Gastroesophageal sphincter (tissue), 4 donors: ENCODE data around the gene ITPK1. TPM values are rescaled to one million over a fixed set of nuclear protein-coding genes. Genes with fewer than 3 reads are reported as not detected.

ENCODE experiments used
- ATAC-seq: fragments of 150-250 bp; one replicate; pipeline ENCODE4 v1.9.1; 2016; ENCODE audit warnings: mild to moderate bottlenecking, moderate library complexity
- H3K27ac ChIP-seq, 4 donors: fragments of 200-600 bp; sonication (generic) in 3 of 4; 1 replicate in 3 of 4; 2 replicates in 1 of 4; pipeline ENCODE4 v1.5.1; 2016 to 2019
- H3K27me3 ChIP-seq: fragments of 200-600 bp; sonication (generic); one replicate; pipeline ENCODE4 v1.5.1; 2019
- H3K36me3 ChIP-seq, 2 donors: fragments of 200-600 bp; sonication (generic); one replicate each; pipeline ENCODE4 v1.5.1; 2019; ENCODE audit warnings: control low read depth in 1 of 2
- H3K4me1 ChIP-seq, 3 donors: fragments of 200-600 bp; sonication (generic); 1 replicate in 2 of 3; 2 replicates in 1 of 3; pipeline ENCODE4 v1.5.1; 2016 to 2019; ENCODE audit warnings: control low read depth in 2 of 3
- H3K4me3 ChIP-seq, 2 donors: fragments of 200-600 bp; sonication (generic); one replicate each; pipeline ENCODE4 v1.5.1; 2019; ENCODE audit warnings: mild to moderate bottlenecking in 1 of 2, moderate library complexity in 1 of 2
- H3K9me3 ChIP-seq, 3 donors: fragments of 200-600 bp; sonication (generic); one replicate each; pipeline ENCODE4 v1.5.1; 2017 to 2019; ENCODE audit warnings: control low read depth in 2 of 3
- CTCF ChIP-seq, 4 experiments: fragments of 200-600 bp in 2 of 4; fragments of 450-650 bp in 2 of 4; sonication (generic) in 1 of 4; IDR thresholded peaks; one replicate each; pipeline ENCODE4 v1.5.1; 2017 to 2019; ENCODE audit warnings: antibody characterized with exemption in 4 of 4, mild to moderate bottlenecking in 2 of 4, moderate library complexity in 2 of 4
- EP300 ChIP-seq: sonication (generic); formaldehyde crosslinking; IDR thresholded peaks from one replicate; pipeline ENCODE4 v1.6.1; 2017; ENCODE audit warnings: antibody characterized with exemption, mild to moderate bottlenecking
- POLR2A ChIP-seq, 2 donors: fragments of 450-650 bp; IDR thresholded peaks; one replicate each; pipeline ENCODE4 v1.6.1; 2017; ENCODE audit warnings: antibody characterized with exemption in 2 of 2, mild to moderate bottlenecking in 2 of 2, moderate library complexity in 1 of 2
- POLR2AphosphoS5 ChIP-seq: sonication (generic); formaldehyde crosslinking; IDR thresholded peaks from one replicate; pipeline ENCODE4 v1.6.1; 2017; ENCODE audit warnings: antibody characterized with exemption
- WGBS, 2 donors: methylation state at CpG; one replicate each; pipeline ENCODE4 v1.1.5; 2018; ENCODE audit warnings: low coverage in 1 of 2; 5-methylcytosine and 5-hydroxymethylcytosine counted together
- total RNA-seq, 4 donors: library from RNA; depleted of rRNA; stranded (reverse); fragments of >200 nt; gene quantifications; one replicate each; pipeline ENCODE4 v1.1.0, GENCODE V29; 2016

The ITPK1 gene
- total RNA-seq, 4 donors from 2014 or later: 68.8 to 201 (median 134) TPM

- Histone ChIP-seq H3K36me3 (no peaks in the 10 kb centered on the region), H3K4me3 (no peak overlapping the region), H3K4me1 (peaks cover 0 to 92% (median 22%) of the 10 kb centered on the region in 3 donors), H3K27me3 (no peaks in the 10 kb centered on the region), H3K9me3 (no peaks in the 10 kb centered on the region), H3K27ac (peak overlapping the region in 1 of 4 donors; percentile 60)
- WGBS, 2 donors: 67 to 80% methylated on average over 2 of the region's 3 CpGs
- no peak for ATAC-seq
- TF ChIP-seq POLR2AphosphoS5 (no peak), POLR2A (IDR thresholded peaks at IDR 0.05) (no peak)
These were observed 15.6 kb downstream of the ITPK1 start for GRCh38 chr14:93100100-93100499.

GRCh38 chr14:93099643-93100042 lies 16.1 kb downstream of the ITPK1 start:
- Histone ChIP-seq H3K36me3 (no peaks in the 10 kb centered on the region), H3K27me3 (no peaks in the 10 kb centered on the region), H3K4me3 (no peak overlapping the region), H3K4me1 (peaks cover 0 to 92% (median 26%) of the 10 kb centered on the region in 3 donors), H3K9me3 (no peaks in the 10 kb centered on the region), H3K27ac (peak overlapping the region in 3 of 4 donors; percentile 36 to 60 (median 50))
- 0% methylated on average over 1 of the region's 9 CpGs; no CpG with 5 or more reads in 1 of the 2 donors for WGBS, 2 donors
- ATAC-seq: no peak
- no peak for TF ChIP-seq EP300

- Histone ChIP-seq H3K4me3 (no peak overlapping the region), H3K27ac (peak overlapping the region in 3 of 4 donors; percentile 36 to 60 (median 50)), H3K4me1 (peaks cover 0 to 92% (median 30%) of the 10 kb centered on the region in 3 donors), H3K27me3 (no peaks in the 10 kb centered on the region), H3K9me3 (no peaks in the 10 kb centered on the region), H3K36me3 (no peaks in the 10 kb centered on the region)
- 50 to 60% methylated on average over 1 to 2 of the region's 7 CpGs for WGBS, 2 donors
- no peak for ATAC-seq
- TF ChIP-seq POLR2A (IDR thresholded peaks at IDR 0.05): no peak
- no peak for TF ChIP-seq POLR2AphosphoS5
- TF ChIP-seq CTCF (IDR thresholded peaks at IDR 0.05): no peak
- no peak for TF ChIP-seq EP300
These were observed 16.5 kb downstream of the ITPK1 start for GRCh38 chr14:93099196-93099595.

- no peak overlapping the region for H3K4me3 ChIP-seq
- WGBS, 2 donors: 82% methylated on average over 11 of the region's 13 CpGs; no CpG with 5 or more reads in 1 of the 2 donors
- no peaks in the 10 kb centered on the region for H3K9me3 ChIP-seq
- no peak for ATAC-seq
- H3K27me3 ChIP-seq: no peaks in the 10 kb centered on the region
- H3K36me3 ChIP-seq: no peaks in the 10 kb centered on the region
- peaks cover 0 to 100% (median 35%) of the 10 kb centered on the region in 3 donors for H3K4me1 ChIP-seq
- H3K27ac ChIP-seq: peak overlapping the region in 3 of 4 donors; percentile 15 to 24 (median 24)
- TF ChIP-seq EP300 (no peak), CTCF (IDR thresholded peaks at IDR 0.05) (no peak), POLR2A (IDR thresholded peaks at IDR 0.05) (no peak), POLR2AphosphoS5 (no peak)
These were observed 18.9 kb downstream of the ITPK1 start for GRCh38 chr14:93096691-93097322.

GRCh38 chr14:93095742-93096510 lies 19.8 kb downstream of the ITPK1 start:
- TF ChIP-seq EP300: no peak
- no peak for TF ChIP-seq POLR2A (IDR thresholded peaks at IDR 0.05)
- TF ChIP-seq CTCF (IDR thresholded peaks at IDR 0.05): no peak
- TF ChIP-seq POLR2AphosphoS5: no peak
- Histone ChIP-seq H3K27ac (peak overlapping the region in 3 of 4 donors; percentile 15 to 77 (median 24)), H3K27me3 (no peaks in the 10 kb centered on the region), H3K9me3 (no peaks in the 10 kb centered on the region), H3K36me3 (no peaks in the 10 kb centered on the region), H3K4me1 (peaks cover 0 to 100% (median 44%) of the 10 kb centered on the region in 3 donors), H3K4me3 (no peak overlapping the region)
- 88 to 100% methylated on average over 3 to 6 of the region's 13 CpGs for WGBS, 2 donors
- no peak for ATAC-seq
